Activated naive CD4-positive, alpha-beta T cell (primary cell): ENCODE measurements around the gene CMBL.
"Not testable (repeated sequence)": the region's sequence is repeated elsewhere in the genome, so short reads cannot be mapped to it uniquely, and the experiment has no call there.

Source experiments
- DNase-seq, 4 experiments: peaks; one replicate each; lab custom pipeline; 2025; lab: John Stamatoyannopoulos, UW

Gene CMBL

GRCh38 chr5:10257870-10258269, 49.8 kb downstream of the CMBL start:
- no peak for DNase-seq

- no peak for DNase-seq
Observed at GRCh38 chr5:10254686-10255085, 53.0 kb downstream of the CMBL start.

GRCh38 chr5:10253390-10253789, 54.3 kb downstream of the CMBL start:
- no peak for DNase-seq

- no peak for DNase-seq
Observed at GRCh38 chr5:10251405-10251804, 56.3 kb downstream of the CMBL start.

GRCh38 chr5:10250806-10251276, 56.9 kb downstream of the CMBL start:
- no peak for DNase-seq

- DNase-seq: peak; percentile 69 to 80 (median 76)
Observed at GRCh38 chr5:10249948-10250805, 57.5 kb downstream of the CMBL start, which contains the start of gene CCT5. Gene CCT5, plus strand, starts transcription at chr5:10250280. Its CDS starts 61 bp downstream, at chr5:10250341.

- no peak for DNase-seq
Observed at GRCh38 chr5:10248378-10249260, 59.1 kb downstream of the CMBL start.

GRCh38 chr5:10247217-10247616, 60.5 kb downstream of the CMBL start:
- DNase-seq: not testable (repeated sequence)

GRCh38 chr5:10246761-10247160, 60.9 kb downstream of the CMBL start:
- DNase-seq: no peak

GRCh38 chr5:10244342-10244944, 63.3 kb downstream of the CMBL start:
- no peak for DNase-seq

GRCh38 chr5:10243660-10244240, 64.0 kb downstream of the CMBL start:
- no peak for DNase-seq

GRCh38 chr5:10235350-10235749, 72.4 kb downstream of the CMBL start:
- no peak for DNase-seq

- no peak for DNase-seq
Observed at GRCh38 chr5:10233505-10233904, 74.2 kb downstream of the CMBL start.

- DNase-seq: no peak
Observed at GRCh38 chr5:10233011-10233410, 74.7 kb downstream of the CMBL start.

- DNase-seq: no peak
Observed at GRCh38 chr5:10232386-10232785, 75.3 kb downstream of the CMBL start.

- DNase-seq: no peak
Observed at GRCh38 chr5:10229306-10230048, 78.2 kb downstream of the CMBL start.

- no peak for DNase-seq
Observed at GRCh38 chr5:10228288-10228687, 79.4 kb downstream of the CMBL start.
